PFSK-1 (cell line): ENCODE data around the gene GALNTL6.

Source experiments
- POLR2AphosphoS5 ChIP-seq: IDR thresholded peaks from 2 replicates; pipeline ENCODE4 v1.6.1; 2012; ENCODE audit warnings: low read depth, mild to moderate bottlenecking, control low read depth, low read length, moderate library complexity
- SIN3A ChIP-seq: IDR thresholded peaks from 2 replicates; pipeline ENCODE4 v1.6.1; 2012; ENCODE audit warnings: mild to moderate bottlenecking, low read length, moderate library complexity, borderline replicate concordance; ENCODE audit not compliant: insufficient read depth
- TAF1 ChIP-seq: IDR thresholded peaks from 2 replicates; pipeline ENCODE4 v1.6.1; 2012; ENCODE audit warnings: low read length, control low read depth, borderline replicate concordance; ENCODE audit not compliant: insufficient read depth
- TF ChIP-seq, protein P1 (sequence below), 2 experiments: IDR thresholded peaks; 2 replicates each; pipeline versions ENCODE4 v1.6.1 to v1.8.0; 2011 to 2012; ENCODE audit warnings: low read depth in 2 of 2, low read length in 2 of 2, control low read depth in 1 of 2, inconsistent platforms in 1 of 2, mild to moderate bottlenecking in 1 of 2, moderate library complexity in 1 of 2; ENCODE audit not compliant: insufficient read depth in 1 of 2

- TF ChIP-seq, protein P1, sequence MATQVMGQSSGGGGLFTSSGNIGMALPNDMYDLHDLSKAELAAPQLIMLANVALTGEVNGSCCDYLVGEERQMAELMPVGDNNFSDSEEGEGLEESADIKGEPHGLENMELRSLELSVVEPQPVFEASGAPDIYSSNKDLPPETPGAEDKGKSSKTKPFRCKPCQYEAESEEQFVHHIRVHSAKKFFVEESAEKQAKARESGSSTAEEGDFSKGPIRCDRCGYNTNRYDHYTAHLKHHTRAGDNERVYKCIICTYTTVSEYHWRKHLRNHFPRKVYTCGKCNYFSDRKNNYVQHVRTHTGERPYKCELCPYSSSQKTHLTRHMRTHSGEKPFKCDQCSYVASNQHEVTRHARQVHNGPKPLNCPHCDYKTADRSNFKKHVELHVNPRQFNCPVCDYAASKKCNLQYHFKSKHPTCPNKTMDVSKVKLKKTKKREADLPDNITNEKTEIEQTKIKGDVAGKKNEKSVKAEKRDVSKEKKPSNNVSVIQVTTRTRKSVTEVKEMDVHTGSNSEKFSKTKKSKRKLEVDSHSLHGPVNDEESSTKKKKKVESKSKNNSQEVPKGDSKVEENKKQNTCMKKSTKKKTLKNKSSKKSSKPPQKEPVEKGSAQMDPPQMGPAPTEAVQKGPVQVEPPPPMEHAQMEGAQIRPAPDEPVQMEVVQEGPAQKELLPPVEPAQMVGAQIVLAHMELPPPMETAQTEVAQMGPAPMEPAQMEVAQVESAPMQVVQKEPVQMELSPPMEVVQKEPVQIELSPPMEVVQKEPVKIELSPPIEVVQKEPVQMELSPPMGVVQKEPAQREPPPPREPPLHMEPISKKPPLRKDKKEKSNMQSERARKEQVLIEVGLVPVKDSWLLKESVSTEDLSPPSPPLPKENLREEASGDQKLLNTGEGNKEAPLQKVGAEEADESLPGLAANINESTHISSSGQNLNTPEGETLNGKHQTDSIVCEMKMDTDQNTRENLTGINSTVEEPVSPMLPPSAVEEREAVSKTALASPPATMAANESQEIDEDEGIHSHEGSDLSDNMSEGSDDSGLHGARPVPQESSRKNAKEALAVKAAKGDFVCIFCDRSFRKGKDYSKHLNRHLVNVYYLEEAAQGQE (IDR thresholded peaks at IDR 0.05; ENCODE audit: insufficient read depth in 1 of 2, low read depth in 2 of 2, low read length in 2 of 2): no peak
- no peak for TF ChIP-seq SIN3A
- no peak for TF ChIP-seq POLR2AphosphoS5
- TF ChIP-seq TAF1: no peak
Measured at GRCh38 chr4:172871381-172871780, 1058.2 kb downstream of the GALNTL6 start.
